OCI-LY3 (cell line): ENCODE data around the gene PLCH2.

Source experiments
- CTCF ChIP-seq: fragments of 200-600, 300-600 bp; sonication (generic); IDR thresholded peaks from 2 replicates; pipeline ENCODE4 v1.5.1; 2014; ENCODE audit warnings: antibody characterized with exemption, low read length, low read depth
- EZH2phosphoT487 ChIP-seq: fragments of 200-600 bp; shearing (Covaris generic); IDR thresholded peaks from 2 replicates; pipeline ENCODE4 v1.6.1; 2018; ENCODE audit warnings: antibody characterized with exemption, mixed run types, low read depth

DNA sequence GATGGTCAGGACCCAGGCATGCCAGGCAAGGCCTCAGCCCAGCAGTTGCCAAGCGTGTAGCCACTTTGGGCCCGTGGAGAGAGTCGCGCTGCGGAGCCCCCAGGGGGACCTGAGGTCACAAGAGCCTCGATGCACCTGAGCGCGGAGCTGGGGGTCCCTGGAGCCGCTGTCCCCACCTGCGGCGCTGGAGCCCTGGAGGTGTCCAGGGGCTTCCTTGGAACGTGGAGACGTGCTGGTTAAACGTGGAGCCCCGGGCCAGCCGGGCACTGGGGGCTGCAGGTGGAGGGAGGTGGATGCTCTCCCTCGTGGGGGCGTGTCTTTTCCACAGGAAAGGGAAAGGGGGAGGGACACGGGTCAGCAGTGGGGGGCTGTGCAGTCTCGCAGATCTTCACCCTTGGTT lies 3.1 kb downstream of the PLCH2 start:
- no peak for TF ChIP-seq CTCF
- TF ChIP-seq EZH2phosphoT487 = no peak
